Measurements from ENCODE around the gene FNDC3A.

GRCh38 chr13:49021953-49022352 is 46.2 kb downstream of the FNDC3A start:
- TF ChIP-seq CTCF (IDR thresholded peaks at IDR 0.05) (no peak), POLR2A (IDR thresholded peaks at IDR 0.05) (peak in 1 of 2 donors; percentile 26)

Measured in thyroid gland (tissue), 4 donors.